ENCODE measurements around the gene CNTF. TPM values are rescaled to one million over a fixed set of nuclear protein-coding genes. Genes with fewer than 3 reads are reported as not detected.

CNTF gene
- total and polyA plus RNA-seq, 2 of the 4 experiments (the other 2 are of a cell fraction) = 1.2 to 2.3 TPM

DNA sequence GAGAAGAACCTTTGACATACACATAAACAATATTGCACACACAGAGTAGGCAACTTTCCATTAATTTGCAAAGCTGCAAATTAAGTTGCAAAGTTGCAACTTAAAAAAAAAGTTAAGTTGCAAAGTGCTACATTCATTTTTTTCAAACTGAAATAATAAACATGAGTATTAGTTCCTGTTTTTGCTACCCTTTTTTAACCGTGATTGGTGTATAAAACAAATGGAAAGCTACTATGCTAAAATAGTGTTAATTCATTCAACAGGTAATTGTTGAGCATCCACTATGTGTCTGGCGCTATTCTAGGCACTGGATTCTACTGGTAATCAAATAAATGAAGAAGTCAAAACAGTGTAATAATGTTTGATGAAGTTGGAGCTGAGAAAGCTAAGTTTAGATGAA, 35.5 kb upstream of the CNTF start:
- Histone ChIP-seq H3K4me2 (ENCODE audit: low read depth, low read length) (no peak overlapping the region), H2BK120ac (ENCODE audit: low read depth, low read length) (no peak overlapping the region), H2BK15ac (ENCODE audit: low read depth, low read length) (no peak overlapping the region), H3K14ac (replicated peaks; ENCODE audit: low read depth, low read length) (no peak overlapping the region), H2BK20ac (ENCODE audit: low read depth, low read length) (no peak overlapping the region), H3K36me3 (ENCODE audit: control insufficient read depth, insufficient read depth, low read length) (peaks cover 5% of the 10 kb centered on the region; the same call in 1 of the 2 replicates), H3K4me1 (ENCODE audit: control insufficient read depth, insufficient read depth, low read length) (no peaks in the 10 kb centered on the region), H3K27me3 (ENCODE audit: control insufficient read depth, insufficient read depth, low read length) (no peaks in the 10 kb centered on the region), H3K4me3 (ENCODE audit: insufficient read depth, low read depth, low read length) (no peak overlapping the region), H3K9ac (ENCODE audit: low read depth, low read length) (no peak overlapping the region), H2AK5ac (ENCODE audit: low read depth, low read length) (no peak overlapping the region), H4K91ac (ENCODE audit: insufficient read depth, low read depth, low read length) (no peak overlapping the region), H2AFZ (replicated peaks; ENCODE audit: low read length, poor library complexity) (no peak overlapping the region), H2BK5ac (ENCODE audit: low read depth, low read length, poor library complexity, severe bottlenecking) (no peak overlapping the region), H3K9me3 (ENCODE audit: control insufficient read depth, insufficient read depth, low read length) (no peaks in the 10 kb centered on the region), H4K5ac (ENCODE audit: low read depth, low read length) (no peak overlapping the region), H3K9me1 (ENCODE audit: insufficient read depth, low read length) (no peaks in the 10 kb centered on the region), H2AK9ac (replicated peaks; ENCODE audit: low read depth, low read length, poor library complexity) (no peak overlapping the region), H4K8ac (ENCODE audit: low read depth in 2 of 2, low read length in 2 of 2) (no peak overlapping the region), H3K27ac (ENCODE audit: insufficient read depth, low read length) (no peak overlapping the region), H3K18ac (ENCODE audit: low read depth, low read length) (no peak overlapping the region), H3K4ac (ENCODE audit: low read depth, low read length) (no peak overlapping the region), H3K23ac (ENCODE audit: low read depth, low read length) (no peak overlapping the region), H3K79me1 (ENCODE audit: low read depth in 1 of 2, low read length in 2 of 2) (peaks cover 14 to 36% of the 10 kb centered on the region in 2 experiments), H4K20me1 (ENCODE audit: insufficient read depth, low read length) (peaks cover 9% of the 10 kb centered on the region), H3K56ac (ENCODE audit: extremely low read depth, insufficient read depth, low read length) (no peak overlapping the region)
- ATAC-seq (ENCODE audit: low read depth) (no peak), DNase-seq (no peak)
- no TSS peak for BruUV-seq (replicated peaks)
- ChIA-PET CTCF (interaction anchor here (0.5 to 0.8 kb wide), 3 partner anchors 9 to 66 kb away, joined by 3 to 5 read pairs (median 4); no protein-coding TSS in a partner anchor), POLR2A (ENCODE audit: unreplicated experiment) (no interaction called here)
- in situ Hi-C loops (cut with MboI; ENCODE audit: low sequenced_read_pairs) (loop anchor here (25.0 kb wide), 1 partner anchor 975 kb away; no protein-coding TSS in a partner anchor), intact Hi-C loops (cut with micrococcal nuclease) (no loop called here), dilution Hi-C loops (cut with HindIII; ENCODE audit: low sequenced_read_pairs, unreplicated experiment) (no loop called here)
- TF ChIP-seq NFE2L2 (IDR thresholded peaks at IDR 0.05; ENCODE audit: low read depth, low read length) (no peak), RAD21 (IDR thresholded peaks at IDR 0.05; ENCODE audit: low read length) (no peak), RCOR1 (IDR thresholded peaks at IDR 0.05; ENCODE audit: insufficient replicate concordance, low read length) (no peak), SMC3 (IDR thresholded peaks at IDR 0.05; ENCODE audit: low read depth, low read length) (no peak)
- no CpG with 5 or more reads among the region's 2 CpGs for WGBS, 2 experiments (ENCODE audit: extremely low coverage in 2 of 2, insufficient read length in 1 of 2)
